ENCODE results near the gene KCNAB1.
A peak's percentile ranks its signal among the peaks of the same experiment; 100 is the strongest.

KCNAB1 gene

DNA sequence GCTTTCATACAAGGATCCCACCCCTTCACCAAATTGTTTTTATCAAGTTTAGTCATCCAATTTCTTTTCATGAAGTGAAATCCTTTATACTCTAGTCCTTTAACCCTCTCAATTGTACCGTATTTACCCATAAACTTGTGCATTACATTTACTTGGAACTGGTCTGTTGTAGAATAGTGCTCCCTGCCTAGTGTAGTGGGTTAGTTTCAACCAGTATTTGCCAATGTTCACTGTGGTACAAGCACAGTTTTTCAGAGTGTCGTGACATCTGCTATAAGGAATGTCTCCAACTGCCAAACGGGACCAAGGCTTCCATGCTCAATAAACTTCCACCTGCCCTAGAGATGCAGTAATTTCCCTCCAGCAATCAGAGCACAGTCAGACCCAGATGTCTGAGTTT is 211.9 kb downstream of the KCNAB1 start:
- no peak for DNase-seq

GRCh38 chr3:156334841-156335545 is 214.6 kb downstream of the KCNAB1 start:
- no peak for DNase-seq

DNA sequence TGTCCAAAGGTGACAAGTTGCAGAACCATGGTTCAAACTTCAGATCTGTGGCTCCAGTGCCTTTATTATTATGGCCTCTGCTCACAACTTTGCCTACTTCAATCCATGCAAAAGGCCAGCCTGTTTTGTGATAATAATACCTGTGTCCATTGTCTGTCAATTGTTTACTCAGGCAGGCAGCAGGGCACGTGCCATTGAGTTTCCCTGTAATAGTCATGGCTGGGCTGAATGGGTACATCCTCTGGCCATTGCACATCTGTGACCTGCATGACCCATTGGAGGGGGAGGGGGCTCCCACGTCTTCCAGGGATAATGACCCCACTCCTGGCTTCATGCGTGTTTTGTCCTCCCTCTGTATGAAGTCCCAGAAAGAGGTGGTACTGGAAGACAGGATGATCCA is 219.1 kb downstream of the KCNAB1 start:
- DNase-seq, result no peak

DNA sequence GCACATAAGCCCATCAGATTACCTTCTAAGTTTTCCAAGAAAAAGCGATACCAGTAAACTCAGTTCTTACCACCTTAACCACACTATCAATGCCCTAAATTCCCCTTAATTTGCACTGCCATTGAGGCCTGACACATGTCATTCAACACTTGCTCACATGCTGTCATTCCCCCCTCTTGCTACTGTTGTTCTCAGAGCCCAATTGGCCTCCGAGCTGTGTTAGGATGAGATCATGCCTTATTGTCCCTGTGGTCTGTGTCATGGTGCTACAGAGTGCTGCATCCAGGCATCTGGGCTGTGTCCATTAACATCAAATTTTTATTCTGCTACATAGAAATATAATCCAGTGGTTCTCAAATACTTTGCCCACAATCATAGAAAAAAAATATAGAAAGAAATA is 221.0 kb downstream of the KCNAB1 start:
- no peak for DNase-seq

DNA sequence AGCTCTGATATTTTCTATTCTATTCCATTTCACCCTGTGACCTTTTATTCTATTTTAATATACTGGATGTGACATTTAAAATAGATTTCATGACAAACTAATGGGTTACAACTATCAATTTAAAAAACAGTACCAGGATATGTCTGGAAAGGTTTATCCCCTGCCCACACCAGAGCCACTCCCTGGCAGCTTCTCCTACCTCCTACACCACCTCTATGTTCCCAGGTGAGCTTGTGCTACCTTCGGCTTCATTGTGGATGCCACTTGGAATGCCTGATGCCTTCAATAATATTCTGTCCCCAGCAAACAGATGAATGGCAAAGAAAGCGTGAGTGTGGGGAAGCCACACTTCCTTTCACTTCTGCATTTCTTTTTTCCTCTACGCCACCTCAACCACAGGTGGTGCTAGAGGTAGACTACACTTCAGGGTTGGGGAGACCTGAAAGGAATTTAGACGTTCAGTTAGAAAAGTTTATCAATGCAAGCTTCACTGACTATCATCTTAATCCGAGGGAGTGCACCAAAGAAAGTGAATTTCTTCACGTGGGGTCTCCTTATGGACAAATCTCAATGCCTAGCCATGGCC is 221.5 kb downstream of the KCNAB1 start:
- DNase-seq, result no peak

GRCh38 chr3:156344215-156344614 is 223.8 kb downstream of the KCNAB1 start:
- no peak for DNase-seq

- DNase-seq, result no peak
Measured at GRCh38 chr3:156349111-156349510, 228.7 kb downstream of the KCNAB1 start.

DNA sequence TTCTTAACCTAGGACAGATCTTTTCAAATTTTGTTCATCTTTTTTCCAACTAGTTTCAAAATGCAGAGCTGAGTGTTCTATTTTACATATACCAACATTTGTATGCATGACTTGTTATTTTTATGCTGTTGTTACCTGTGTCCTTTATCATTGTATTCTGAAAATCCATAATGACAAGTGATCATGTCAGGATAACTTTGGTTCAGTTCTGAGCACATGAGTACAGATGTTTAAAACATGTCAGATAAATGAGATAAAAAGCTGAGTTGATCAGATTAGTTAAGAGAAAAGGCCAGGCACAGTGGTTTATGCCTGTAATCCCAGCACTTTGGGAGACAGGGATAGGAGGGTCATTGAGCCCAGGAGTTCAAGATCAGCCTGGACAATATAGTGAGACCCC is 229.6 kb downstream of the KCNAB1 start:
- DNase-seq, result no peak

DNA sequence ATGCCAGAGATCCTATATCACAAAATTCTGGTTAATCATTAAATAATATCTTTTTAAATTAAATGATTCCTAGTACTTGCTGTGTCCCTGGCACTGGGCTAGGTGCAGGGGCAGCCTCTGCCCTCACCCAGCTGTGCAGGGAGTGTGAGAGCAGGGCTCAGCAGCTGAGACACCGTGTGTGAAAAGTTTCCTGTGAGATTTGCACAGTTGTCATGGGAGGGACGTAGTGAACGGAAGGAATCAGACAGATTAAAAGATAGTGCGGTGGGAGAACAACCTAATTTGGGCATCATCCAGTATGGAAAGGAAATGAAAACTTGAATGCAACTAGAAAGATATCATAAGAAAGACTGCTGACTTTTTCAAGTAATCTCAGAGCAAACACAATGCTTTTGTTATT is 230.4 kb downstream of the KCNAB1 start:
- DNase-seq, result no peak

DNA sequence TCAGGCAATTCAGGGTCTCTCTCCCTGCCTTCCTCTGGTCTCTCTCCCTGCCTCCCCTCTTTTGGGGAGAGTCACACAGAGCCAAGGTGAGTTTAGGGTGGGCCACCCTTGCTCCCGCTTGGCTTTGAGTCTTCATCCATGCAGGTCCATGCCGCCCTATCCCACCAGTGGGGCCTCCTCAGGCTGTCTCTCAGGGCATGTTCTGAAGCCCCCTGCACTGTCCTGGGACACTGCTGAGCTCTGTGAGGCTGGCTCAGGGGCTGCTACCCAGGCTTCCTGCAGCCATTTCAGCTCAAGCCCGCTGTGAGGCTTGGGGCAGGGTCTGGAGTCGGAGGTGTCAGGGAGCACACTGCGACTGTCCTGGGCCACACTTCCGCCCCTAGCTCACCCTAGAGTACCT is 231.4 kb downstream of the KCNAB1 start:
- no peak for DNase-seq

GRCh38 chr3:156352728-156353127 is 232.3 kb downstream of the KCNAB1 start:
- DNase-seq, result no peak

DNA sequence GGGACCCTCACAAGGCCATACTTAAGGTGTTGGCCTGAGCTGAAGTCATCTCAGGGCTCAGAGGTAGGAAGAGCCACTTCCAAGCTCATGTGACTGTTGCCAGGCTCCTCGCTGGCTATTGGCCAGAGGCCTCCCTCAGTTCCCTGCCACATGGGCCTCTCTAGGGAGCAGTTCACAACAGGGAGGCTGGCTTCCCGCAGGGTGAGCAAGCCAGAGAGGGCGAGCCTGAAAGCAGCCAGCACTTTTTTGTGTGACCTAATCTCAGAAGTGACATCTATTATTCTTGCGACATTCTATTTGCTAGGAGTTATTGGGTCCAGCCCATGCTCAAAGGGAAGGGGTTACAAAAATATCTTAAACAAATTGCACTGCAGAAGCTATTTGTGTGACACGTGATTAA is 233.2 kb downstream of the KCNAB1 start:
- DNase-seq, result peak; percentile 17

DNA sequence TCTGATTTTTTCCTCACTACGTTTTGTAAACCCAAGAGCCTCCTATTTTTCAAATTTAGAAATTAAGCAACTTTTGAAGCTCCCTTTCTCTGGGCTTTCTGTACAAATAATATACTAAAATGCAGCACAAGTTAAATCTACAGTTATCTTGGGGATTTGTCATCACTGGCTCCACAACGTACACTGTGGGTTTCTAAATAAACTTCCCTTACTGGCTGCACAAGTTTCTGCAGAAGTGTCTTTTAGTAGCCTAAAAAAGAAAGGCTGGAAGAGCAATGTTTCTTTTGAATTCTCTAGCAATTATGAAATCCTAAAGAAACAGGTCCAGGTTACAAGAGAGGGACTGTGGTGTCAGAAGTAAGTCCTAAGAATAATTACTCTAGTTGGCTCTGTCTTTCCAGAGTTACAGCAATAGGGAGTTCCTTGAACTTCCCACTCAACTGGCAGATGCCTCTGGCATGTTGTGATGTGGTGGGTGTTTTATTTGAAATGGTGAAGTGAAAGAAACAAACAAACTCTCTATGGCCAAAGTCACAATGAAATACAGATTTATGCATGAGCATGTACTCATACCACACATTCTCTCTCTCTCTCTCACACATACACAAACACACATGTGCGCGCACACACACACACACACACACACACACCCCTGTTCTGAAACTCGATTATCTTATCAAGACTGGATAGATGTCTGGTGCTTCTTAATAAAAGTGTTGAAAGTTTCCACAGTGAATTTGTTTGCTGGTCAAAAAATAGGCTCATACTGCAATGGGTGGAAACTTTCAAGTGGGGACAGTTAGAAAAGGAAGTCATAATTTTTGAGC is 236.4 kb downstream of the KCNAB1 start:
- DNase-seq, result no peak

DNA sequence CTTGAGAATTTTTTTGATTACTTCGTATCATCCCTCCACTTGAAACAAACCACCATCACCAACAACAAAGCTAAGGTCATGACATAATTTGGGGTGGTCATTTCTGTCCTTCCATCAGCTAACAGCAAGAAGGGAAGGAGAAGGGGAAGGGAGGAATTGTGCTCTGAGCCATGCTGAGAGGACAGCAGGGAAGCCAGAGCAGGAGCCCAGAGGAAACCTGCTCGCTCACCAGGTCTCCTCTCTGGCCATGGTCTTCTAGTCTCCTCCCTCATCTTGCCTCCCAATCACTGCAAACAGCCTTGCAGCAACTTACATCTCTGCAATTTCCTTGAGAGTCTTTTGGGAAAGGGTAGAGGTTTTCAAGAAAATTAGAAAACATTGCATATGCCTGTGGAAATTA is 237.9 kb downstream of the KCNAB1 start:
- no peak for DNase-seq

DNA sequence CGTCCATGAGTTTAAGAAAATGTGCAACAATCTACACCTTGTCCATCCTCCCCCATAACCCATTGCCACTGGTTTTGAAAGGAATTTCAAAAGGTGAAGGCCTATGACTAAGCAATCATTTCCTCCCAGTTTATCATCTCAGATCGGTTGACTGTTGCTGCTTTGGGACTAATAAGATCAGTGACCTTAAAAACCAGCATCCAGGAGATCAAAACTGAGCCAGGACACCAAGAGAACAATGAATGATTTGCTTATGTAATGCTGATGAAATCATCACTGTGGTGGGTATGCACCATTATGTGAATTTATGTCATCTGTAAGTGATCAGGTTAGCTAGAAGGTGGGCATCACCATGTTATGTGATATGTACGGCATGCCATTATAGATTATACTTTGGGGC is 239.0 kb downstream of the KCNAB1 start:
- no peak for DNase-seq

- DNase-seq, result no peak
Measured at GRCh38 chr3:156360083-156360482, 239.7 kb downstream of the KCNAB1 start.

DNA sequence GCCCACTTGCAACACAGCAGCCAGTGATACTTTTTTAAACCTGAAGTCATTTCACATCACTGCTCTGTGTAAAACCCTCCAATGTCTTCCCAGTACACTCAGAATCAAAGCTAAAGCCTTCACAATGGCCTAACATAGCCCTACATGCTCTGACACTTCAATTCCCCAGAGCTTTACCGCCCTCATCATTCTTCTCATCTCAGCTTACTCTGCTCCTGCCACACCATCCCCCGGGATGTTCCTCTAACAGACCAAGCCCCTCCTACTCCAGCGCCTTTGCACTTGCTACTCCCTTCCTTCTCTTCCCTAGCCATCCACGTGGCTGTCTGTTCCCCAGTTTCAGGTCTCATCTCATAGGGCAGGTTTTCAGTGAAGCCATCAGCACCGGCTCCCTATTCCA is 240.6 kb downstream of the KCNAB1 start:
- no peak for DNase-seq

DNA sequence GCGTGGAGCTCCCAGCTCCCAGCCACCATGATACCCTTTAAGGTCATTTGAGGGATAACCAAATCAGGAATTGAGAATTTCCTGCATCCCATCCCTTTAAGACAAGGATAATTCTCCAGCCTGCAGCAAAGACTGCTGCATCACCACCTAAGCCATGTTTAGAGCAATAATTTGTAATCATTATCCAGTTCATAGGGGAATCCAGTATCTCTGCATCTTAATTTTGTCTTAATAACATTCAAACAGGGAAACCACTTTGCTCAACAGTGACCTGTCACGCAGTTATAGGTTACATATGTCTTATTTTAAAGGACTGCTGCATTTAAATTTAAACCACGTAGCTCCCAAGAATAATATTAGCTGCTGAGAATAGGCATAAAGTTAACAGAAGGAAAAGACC is 246.2 kb downstream of the KCNAB1 start:
- no peak for DNase-seq

- DNase-seq, result no peak
Measured at GRCh38 chr3:156368189-156368588, 247.8 kb downstream of the KCNAB1 start.

DNA sequence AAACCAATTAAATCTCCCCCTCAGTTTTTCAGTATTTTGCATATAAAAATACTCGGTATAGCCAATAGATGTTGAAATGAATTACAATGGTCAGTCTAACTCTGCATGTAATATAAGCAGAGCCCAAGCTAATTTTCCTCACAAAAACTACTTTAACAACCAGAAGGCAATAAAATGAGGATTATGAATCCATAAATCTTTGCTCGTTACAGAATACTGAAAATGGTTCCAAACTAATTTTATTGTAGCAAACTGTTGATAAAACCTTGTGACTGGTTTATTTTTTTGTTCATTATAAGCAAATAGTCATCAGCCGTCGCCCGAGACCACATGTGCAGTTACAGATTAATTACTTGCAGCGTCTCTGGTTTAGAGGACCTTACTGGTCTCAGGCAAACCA is 251.3 kb downstream of the KCNAB1 start:
- DNase-seq, result no peak

GRCh38 chr3:156373095-156373494 is 252.7 kb downstream of the KCNAB1 start:
- DNase-seq, result no peak

- no peak for DNase-seq
Measured at GRCh38 chr3:156373654-156374053, 253.3 kb downstream of the KCNAB1 start.

DNA sequence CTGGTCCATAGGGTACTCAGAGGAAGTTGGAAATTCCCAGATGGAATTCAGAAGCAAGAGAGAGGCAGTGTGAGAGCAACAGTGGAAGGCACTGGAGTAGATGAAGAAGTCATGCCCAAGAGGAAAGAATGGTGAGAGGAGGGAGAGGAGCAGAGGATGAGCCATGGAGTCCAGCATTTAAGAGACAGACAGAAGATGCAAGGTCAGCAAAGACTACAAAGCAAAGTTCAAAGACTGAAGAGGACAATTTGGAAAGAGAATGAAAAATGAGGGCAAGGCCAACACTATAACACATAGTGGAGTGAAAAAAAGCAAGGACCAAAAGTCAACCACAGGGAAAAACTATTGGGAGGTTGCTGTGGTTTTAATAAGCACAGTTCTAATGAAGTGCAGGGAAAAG is 255.8 kb downstream of the KCNAB1 start:
- DNase-seq, result no peak

DNA sequence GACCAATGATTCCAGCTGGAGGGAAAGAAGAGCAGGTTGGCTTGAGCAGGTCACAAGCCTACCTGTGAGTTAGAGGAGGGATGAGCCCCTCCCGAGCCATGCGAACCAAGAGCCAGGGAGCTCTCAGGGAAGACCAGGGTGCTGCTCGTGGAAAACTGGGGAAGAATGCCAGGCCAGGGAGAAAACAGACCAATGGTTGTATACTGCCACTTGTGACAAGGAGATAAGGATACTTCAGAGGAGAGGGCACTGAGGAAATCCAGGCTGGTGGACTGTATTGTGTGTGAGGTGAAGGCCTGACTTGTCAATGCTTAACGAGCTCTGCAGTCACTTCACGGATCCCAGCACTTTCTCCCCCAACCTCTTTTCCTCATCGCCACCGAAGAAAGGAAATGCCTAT is 256.9 kb downstream of the KCNAB1 start:
- DNase-seq, result no peak

Data from NCI-H345 (cell line).